Measurements from ENCODE around the gene RAP1GAP.
"Not testable (repeated sequence)": the region's sequence is repeated elsewhere in the genome, so short reads cannot be mapped to it uniquely, and the experiment has no call there.

The RAP1GAP gene

GRCh38 chr1:21568809-21569385, 100.3 kb downstream of the RAP1GAP start:
- Histone ChIP-seq H3K9me3 (no peaks in the 10 kb centered on the region), H3K27ac (no peak overlapping the region), H3K4me1 (ENCODE audit: control insufficient read depth in 1 of 2, insufficient read depth in 1 of 2, low read depth in 1 of 2, low read length in 1 of 2) (peaks cover 11 to 13% of the 10 kb centered on the region in 2 experiments), H3K4me3 (ENCODE audit: low read depth in 1 of 2, low read length in 1 of 2) (no peak overlapping the region), H3K36me3 (peaks cover 66% of the 10 kb centered on the region), H3K27me3 (no peaks in the 10 kb centered on the region)
- no peak for TF ChIP-seq CTCF (IDR thresholded peaks at IDR 0.05)

- Histone ChIP-seq H3K9me3 (no peaks in the 10 kb centered on the region), H3K4me3 (ENCODE audit: low read depth in 1 of 2, low read length in 1 of 2) (no peak overlapping the region), H3K27me3 (no peaks in the 10 kb centered on the region), H3K4me1 (ENCODE audit: control insufficient read depth in 1 of 2, insufficient read depth in 1 of 2, low read depth in 1 of 2, low read length in 1 of 2) (peaks cover 5 to 6% of the 10 kb centered on the region in 2 experiments), H3K27ac (no peak overlapping the region), H3K36me3 (peaks cover 73% of the 10 kb centered on the region)
- no peak for TF ChIP-seq CTCF (IDR thresholded peaks at IDR 0.05)
These were observed 101.0 kb downstream of the RAP1GAP start for GRCh38 chr1:21568006-21568746.

- Histone ChIP-seq H3K27me3 (no peaks in the 10 kb centered on the region), H3K4me1 (ENCODE audit: control insufficient read depth in 1 of 2, insufficient read depth in 1 of 2, low read depth in 1 of 2, low read length in 1 of 2) (no peaks in the 10 kb centered on the region), H3K9me3 (no peaks in the 10 kb centered on the region), H3K27ac (no peak overlapping the region), H3K4me3 (ENCODE audit: low read depth in 1 of 2, low read length in 1 of 2) (no peak overlapping the region), H3K36me3 (peaks cover 72% of the 10 kb centered on the region)
- TF ChIP-seq CTCF (IDR thresholded peaks at IDR 0.05) = no peak
These were observed 101.7 kb downstream of the RAP1GAP start for GRCh38 chr1:21567241-21568005.

GRCh38 chr1:21566361-21566760, 102.8 kb downstream of the RAP1GAP start:
- H3K27ac ChIP-seq; H3K4me3 ChIP-seq (ENCODE audit: low read depth in 1 of 2, low read length in 1 of 2); H3K4me1 ChIP-seq (ENCODE audit: control insufficient read depth in 1 of 2, insufficient read depth in 1 of 2, low read depth in 1 of 2, low read length in 1 of 2); H3K27me3 ChIP-seq; H3K9me3 ChIP-seq: not testable (repeated sequence)
- peaks cover 78% of the 10 kb centered on the region for H3K36me3 ChIP-seq

- no peak overlapping the region for H3K4me3 ChIP-seq (ENCODE audit: low read depth in 1 of 2, low read length in 1 of 2)
- no peaks in the 10 kb centered on the region for H3K4me1 ChIP-seq (ENCODE audit: control insufficient read depth in 1 of 2, insufficient read depth in 1 of 2, low read depth in 1 of 2, low read length in 1 of 2)
- no peaks in the 10 kb centered on the region for H3K27me3 ChIP-seq
- no peaks in the 10 kb centered on the region for H3K9me3 ChIP-seq
- H3K36me3 ChIP-seq = peaks cover 75% of the 10 kb centered on the region
- no peak overlapping the region for H3K27ac ChIP-seq
- no peak for TF ChIP-seq CTCF (IDR thresholded peaks at IDR 0.05)
These were observed 103.9 kb downstream of the RAP1GAP start for GRCh38 chr1:21565285-21565684.

Data from neutrophil (primary cell).